Pancreas (tissue), 10 donors: ENCODE results near the gene BMAL2. TPM values are rescaled to one million over a fixed set of nuclear protein-coding genes. Genes with fewer than 3 reads are reported as not detected.
A peak's percentile ranks its signal among the peaks of the same experiment; 100 is the strongest.

Source experiments
- ATAC-seq, 4 donors: fragments of 200-7000 bp; cut with Tn5 transposase; one replicate each; pipeline versions ENCODE4 v1.8.0 to v1.9.1; 2020; ENCODE audit warnings: mild to moderate bottlenecking in 4 of 4, moderate library complexity in 4 of 4
- DNase-seq, 6 donors: peaks; one replicate each; pipeline ENCODE4 v3.0.0-alpha.2; 2020
- FAIRE-seq: peaks from 2 replicates; lab custom pipeline; 2012; peaks lifted over from hg19 to GRCh38; lab: Jason Lieb, UNC
- H3K27ac ChIP-seq, 4 donors: fragments of 200-600 bp; sonication (generic); 1 replicate in 3 of 4; 2 replicates in 1 of 4; pipeline versions ENCODE4 v1.5.0 to v1.8.0; 2020
- H3K27me3 ChIP-seq, 4 donors: fragments of 200-600 bp; one replicate each; pipeline ENCODE4 v1.8.0; 2021
- H3K36me3 ChIP-seq, 3 donors: fragments of 200-600 bp; sonication (generic) in 1 of 3; one replicate each; pipeline versions ENCODE4 v1.5.0 to v1.8.0; 2020 to 2021
- H3K4me1 ChIP-seq, 3 donors: fragments of 200-600 bp; one replicate each; pipeline ENCODE4 v1.8.0; 2021
- H3K4me3 ChIP-seq, 4 donors: fragments of 200-600 bp; sonication (generic) in 2 of 4; one replicate each; pipeline versions ENCODE4 v1.5.0 to v1.8.0; 2020 to 2021
- H3K9me3 ChIP-seq, 4 donors: fragments of 200-600 bp; one replicate each; pipeline ENCODE4 v1.8.0; 2021
- WGBS, 2 donors: extraction: QIAGEN DNeasy Blood & Tissue Kit; methylation state at CpG; one replicate each; pipeline ENCODE4 v1.1.7; 2013; 5-methylcytosine and 5-hydroxymethylcytosine counted together
- intact Hi-C, 3 donors: fragments of 100-400 bp; cut with DNase I; formaldehyde crosslinking; loops; one replicate each; pipeline versions ENCODE4 v1.11.1 to v1.14.2; 2022
- polyA plus RNA-seq, 2 donors: library from polyadenylated mRNA; stranded (reverse); fragments of 200-250 nt; gene quantifications; one replicate each; pipeline ENCODE4 v1.2.3, GENCODE V29; 2013
- total RNA-seq, 6 donors: library from RNA; stranded (reverse); fragmentation: NEBNext Ultra II Directional in 4 of 6; extraction: Animal tissue kit (Norgen Biotek cat#: 25700) in 4 of 6; gene quantifications; one replicate each; pipeline versions ENCODE4 v1.2.1 to v1.2.4, GENCODE V29; 2021 to 2023
- TF ChIP-seq, protein P1 (sequence below), 4 donors: fragments of 200-600 bp; sonication (generic) in 3 of 4; IDR thresholded peaks; one replicate each; pipeline versions ENCODE4 v1.5.0 to v1.8.0; 2021; ENCODE audit warnings: antibody characterized with exemption in 4 of 4
- donor health status: healthy with polysubstance abuse.
- donor health status: DM: no; HTN: no; CAD: no; lungs with moderate emphysema.
- donor health status: DM: no; HTN: no; CAD: no.
- donor health status: control.
- donor health status: control.
- donor health status: Bipolar disorder and iron deficiency.
- donor health status: DM: yes; HTN: yes; CAD: no.
- donor health status: DM: no; HTN: no; CAD: no.
- donor health status: DM: no; HTN: no; CAD: no.
- donor health status: DM: yes; HTN: yes; CAD: no.

Gene BMAL2
- total and polyA plus RNA-seq, 8 donors, result 0.61 to 9.5 (median 2.1) TPM

DNA sequence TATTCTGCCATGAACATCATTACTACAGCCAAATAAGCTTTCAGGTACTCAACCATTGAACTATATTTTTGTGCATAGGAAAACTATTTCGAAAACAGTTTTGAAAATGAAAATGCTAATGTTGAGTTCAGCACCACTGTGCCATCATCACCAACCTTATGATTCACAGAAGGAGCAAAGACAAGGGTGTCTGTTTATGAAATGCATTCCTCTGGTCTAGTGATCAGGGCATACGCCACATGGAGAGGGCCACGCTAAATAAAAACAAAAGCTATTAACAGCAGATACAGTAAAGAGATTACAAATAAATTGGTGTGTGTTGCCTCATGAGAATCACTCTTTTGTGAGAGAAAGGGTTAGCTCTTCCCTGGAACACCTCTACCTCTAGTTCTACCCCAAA is 43.2 kb upstream of the BMAL2 start:
- ATAC-seq, result no peak
- TF ChIP-seq, protein P1, sequence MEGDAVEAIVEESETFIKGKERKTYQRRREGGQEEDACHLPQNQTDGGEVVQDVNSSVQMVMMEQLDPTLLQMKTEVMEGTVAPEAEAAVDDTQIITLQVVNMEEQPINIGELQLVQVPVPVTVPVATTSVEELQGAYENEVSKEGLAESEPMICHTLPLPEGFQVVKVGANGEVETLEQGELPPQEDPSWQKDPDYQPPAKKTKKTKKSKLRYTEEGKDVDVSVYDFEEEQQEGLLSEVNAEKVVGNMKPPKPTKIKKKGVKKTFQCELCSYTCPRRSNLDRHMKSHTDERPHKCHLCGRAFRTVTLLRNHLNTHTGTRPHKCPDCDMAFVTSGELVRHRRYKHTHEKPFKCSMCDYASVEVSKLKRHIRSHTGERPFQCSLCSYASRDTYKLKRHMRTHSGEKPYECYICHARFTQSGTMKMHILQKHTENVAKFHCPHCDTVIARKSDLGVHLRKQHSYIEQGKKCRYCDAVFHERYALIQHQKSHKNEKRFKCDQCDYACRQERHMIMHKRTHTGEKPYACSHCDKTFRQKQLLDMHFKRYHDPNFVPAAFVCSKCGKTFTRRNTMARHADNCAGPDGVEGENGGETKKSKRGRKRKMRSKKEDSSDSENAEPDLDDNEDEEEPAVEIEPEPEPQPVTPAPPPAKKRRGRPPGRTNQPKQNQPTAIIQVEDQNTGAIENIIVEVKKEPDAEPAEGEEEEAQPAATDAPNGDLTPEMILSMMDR (IDR thresholded peaks at IDR 0.05), result no peak
- H3K36me3 ChIP-seq, result no peaks in the 10 kb centered on the region
- intact Hi-C loops, result no loop called here
- H3K27me3 ChIP-seq, result no peaks in the 10 kb centered on the region
- no peak for FAIRE-seq
- H3K27ac ChIP-seq, result peak overlapping the region in 1 of 4 donors; percentile 71
- no peaks in the 10 kb centered on the region for H3K9me3 ChIP-seq
- 97% methylated on average over 3 of the region's 3 CpGs for WGBS, 2 donors
- H3K4me1 ChIP-seq, result peaks cover 19 to 63% (median 55%) of the 10 kb centered on the region in 3 donors
- H3K4me3 ChIP-seq, result no peak overlapping the region
- no peak for DNase-seq

DNA sequence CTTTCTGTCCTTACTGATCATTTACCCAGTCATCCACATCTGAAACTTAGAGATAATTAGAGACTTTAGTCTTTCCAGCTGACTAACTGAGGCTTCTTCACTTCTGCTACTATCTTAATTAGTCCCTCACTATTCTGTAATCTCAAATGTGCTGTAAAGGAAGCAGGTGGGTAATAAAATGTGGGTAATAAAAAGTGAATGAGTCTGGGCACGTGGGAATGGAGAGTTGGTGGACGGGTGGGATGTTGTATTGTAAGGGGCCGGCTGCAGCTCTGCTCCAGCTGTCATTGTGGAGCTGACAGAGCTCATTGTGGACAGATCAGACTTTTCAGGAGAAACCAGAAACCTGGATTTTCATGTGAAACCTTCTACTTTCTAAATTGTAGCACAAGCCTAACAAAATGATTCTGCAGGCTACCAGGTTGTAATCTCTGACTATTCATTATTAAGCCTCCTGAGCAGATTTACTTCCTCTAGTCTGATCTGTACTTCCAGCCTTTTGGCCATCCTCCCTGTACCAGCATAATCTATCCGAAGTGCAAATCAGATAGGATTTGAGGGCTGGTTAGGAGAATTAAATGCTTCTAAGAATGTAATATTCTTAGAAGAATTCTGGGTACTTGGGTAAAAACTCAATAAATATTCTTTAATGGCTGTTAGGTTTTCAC is 42.0 kb upstream of the BMAL2 start:
- intact Hi-C loops, result no loop called here
- Histone ChIP-seq H3K27me3 (no peaks in the 10 kb centered on the region), H3K36me3 (no peaks in the 10 kb centered on the region), H3K9me3 (no peaks in the 10 kb centered on the region), H3K27ac (peak overlapping the region in 2 of 4 donors; percentile 59 to 71), H3K4me3 (no peak overlapping the region), H3K4me1 (peaks cover 14 to 59% (median 57%) of the 10 kb centered on the region in 3 donors)
- DNase-seq (no peak), FAIRE-seq (no peak), ATAC-seq (no peak)
- TF ChIP-seq, protein P1 (IDR thresholded peaks at IDR 0.05), result no peak
- WGBS, 2 donors, result 36 to 48% methylated on average over 4 of the region's 4 CpGs

DNA sequence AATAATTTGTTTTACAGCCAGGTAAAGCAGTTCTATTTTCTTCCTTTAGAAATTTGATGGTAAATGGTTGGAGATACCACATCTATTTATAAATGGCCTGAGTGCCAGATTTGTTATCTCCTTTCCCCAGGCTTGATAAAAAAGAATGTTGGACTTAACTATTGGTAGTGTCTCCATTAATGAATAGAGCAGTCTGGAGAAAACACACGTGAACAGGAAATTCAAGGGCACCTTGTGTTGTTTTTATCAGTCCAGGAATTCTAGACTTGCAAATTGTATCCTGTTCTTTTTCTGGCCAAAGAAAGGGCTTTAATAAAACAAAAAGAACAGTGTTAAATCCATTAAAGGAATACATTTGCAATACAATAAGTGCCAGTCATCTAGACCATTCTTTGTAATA is 40.8 kb upstream of the BMAL2 start:
- TF ChIP-seq, protein P1 (IDR thresholded peaks at IDR 0.05), result no peak
- WGBS, 2 donors, result 10 to 12% methylated on average over 1 of the region's 1 CpG

DNA sequence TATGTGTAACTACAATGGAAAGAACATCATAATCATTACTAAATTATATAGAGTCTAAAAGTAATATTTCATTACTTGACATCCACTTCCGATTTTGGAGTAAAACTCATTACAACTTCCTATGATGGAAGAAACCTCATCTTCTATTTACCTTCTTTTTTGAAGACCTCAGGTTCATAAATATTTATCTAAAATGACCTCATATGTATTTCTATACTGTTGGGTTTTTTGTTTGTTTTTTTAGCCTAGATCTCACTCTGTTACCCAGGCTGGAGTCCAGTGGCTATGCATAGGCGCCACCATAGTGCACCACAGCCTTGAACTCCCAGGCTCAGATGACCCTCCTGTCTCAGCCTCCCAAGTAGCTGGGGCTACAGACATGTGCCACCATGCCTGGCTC is 39.9 kb upstream of the BMAL2 start:
- 57 to 76% methylated on average over 2 of the region's 2 CpGs for WGBS, 2 donors
- TF ChIP-seq, protein P1 (IDR thresholded peaks at IDR 0.05), result no peak
- FAIRE-seq (no peak), DNase-seq (no peak), ATAC-seq (peak in 1 of 4 donors; percentile 19)
- Histone ChIP-seq H3K9me3 (no peaks in the 10 kb centered on the region), H3K27ac (peak overlapping the region in 2 of 4 donors; percentile 59 to 71), H3K36me3 (no peaks in the 10 kb centered on the region), H3K4me1 (peaks cover 14 to 59% (median 51%) of the 10 kb centered on the region in 3 donors), H3K27me3 (no peaks in the 10 kb centered on the region), H3K4me3 (no peak overlapping the region)
- intact Hi-C loops, result no loop called here

More for the DNA sequence above, 40.8 kb upstream of the BMAL2 start:
- intact Hi-C loops, result no loop called here
- no peaks in the 10 kb centered on the region for H3K27me3 ChIP-seq
- no peaks in the 10 kb centered on the region for H3K9me3 ChIP-seq
- no peak for FAIRE-seq
- peaks cover 14 to 59% (median 51%) of the 10 kb centered on the region in 3 donors for H3K4me1 ChIP-seq
- H3K36me3 ChIP-seq, result no peaks in the 10 kb centered on the region
- peak overlapping the region in 2 of 4 donors; percentile 59 to 71 for H3K27ac ChIP-seq
- no peak for DNase-seq
- no peak overlapping the region for H3K4me3 ChIP-seq
- ATAC-seq, result peak; percentile 36 to 58 (median 54)

DNA sequence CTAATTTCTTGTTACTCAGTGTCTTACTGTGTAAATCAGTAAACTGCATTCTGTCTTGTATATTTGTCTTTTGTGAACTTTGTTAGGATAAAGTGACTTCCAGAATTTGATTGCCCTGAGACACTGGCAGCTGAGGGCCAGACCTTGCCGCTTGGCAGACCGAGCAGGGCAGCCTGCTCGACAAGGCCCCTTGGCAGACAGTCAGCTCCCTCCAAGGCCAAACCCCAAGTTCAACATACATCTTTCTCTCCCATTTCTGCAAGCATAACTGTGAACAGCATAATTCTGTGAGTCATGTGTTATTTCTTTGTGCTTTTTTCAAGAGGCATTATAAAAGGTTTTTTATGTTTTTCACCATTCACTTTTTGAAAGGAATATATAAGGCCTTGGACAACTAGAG is 39.2 kb upstream of the BMAL2 start:
- Histone ChIP-seq H3K9me3 (no peaks in the 10 kb centered on the region), H3K4me3 (no peak overlapping the region), H3K27me3 (no peaks in the 10 kb centered on the region), H3K27ac (peak overlapping the region in 3 of 4 donors; percentile 16 to 71 (median 59)), H3K4me1 (peaks cover 14 to 59% (median 51%) of the 10 kb centered on the region in 3 donors), H3K36me3 (no peaks in the 10 kb centered on the region)
- ATAC-seq, result peak; percentile 81 to 93 (median 88)
- intact Hi-C loops, result no loop called here
- WGBS, 2 donors, result 13 to 24% methylated on average over 3 of the region's 3 CpGs
- FAIRE-seq, result no peak
- peak; percentile 43 to 92 (median 82) for DNase-seq
- TF ChIP-seq, protein P1 (IDR thresholded peaks at IDR 0.05), result no peak
